Nephron (organoid): Measurements from ENCODE around the gene SPEG.

Experiments
- H3K27ac Mint-ChIP-seq, 3 experiments: 2 replicates each; pipeline ENCODE4 v1.8.0; 2020; ENCODE audit warnings: mixed read lengths in 3 of 3, mild to moderate bottlenecking in 2 of 3, moderate library complexity in 1 of 3
- H3K27me3 Mint-ChIP-seq: 2 replicates; pipeline ENCODE4 v1.8.0; 2021; ENCODE audit warnings: low read depth, mild to moderate bottlenecking, moderate library complexity, mixed read lengths
- H3K36me3 Mint-ChIP-seq: 2 replicates; pipeline ENCODE4 v1.8.0; 2020; ENCODE audit warnings: low read depth, mixed read lengths
- H3K4me1 Mint-ChIP-seq: 2 replicates; pipeline ENCODE4 v1.8.0; 2020; ENCODE audit warnings: mixed read lengths
- H3K4me3 Mint-ChIP-seq, 3 experiments: 2 replicates each; pipeline ENCODE4 v1.8.0; 2020; ENCODE audit warnings: mild to moderate bottlenecking in 3 of 3, mixed read lengths in 3 of 3, moderate library complexity in 2 of 3
- H3K9me3 Mint-ChIP-seq: 2 replicates; pipeline ENCODE4 v1.8.0; 2020; ENCODE audit warnings: mixed read lengths
- TF ChIP-seq, protein P1 (sequence below), 3 experiments: fragments of 200-600 bp; sonication (generic); IDR thresholded peaks; one replicate each; pipeline ENCODE4 v1.5.0; 2021; ENCODE audit warnings: antibody characterized with exemption in 3 of 3; ENCODE audit not compliant: unreplicated experiment in 3 of 3

SPEG gene

DNA sequence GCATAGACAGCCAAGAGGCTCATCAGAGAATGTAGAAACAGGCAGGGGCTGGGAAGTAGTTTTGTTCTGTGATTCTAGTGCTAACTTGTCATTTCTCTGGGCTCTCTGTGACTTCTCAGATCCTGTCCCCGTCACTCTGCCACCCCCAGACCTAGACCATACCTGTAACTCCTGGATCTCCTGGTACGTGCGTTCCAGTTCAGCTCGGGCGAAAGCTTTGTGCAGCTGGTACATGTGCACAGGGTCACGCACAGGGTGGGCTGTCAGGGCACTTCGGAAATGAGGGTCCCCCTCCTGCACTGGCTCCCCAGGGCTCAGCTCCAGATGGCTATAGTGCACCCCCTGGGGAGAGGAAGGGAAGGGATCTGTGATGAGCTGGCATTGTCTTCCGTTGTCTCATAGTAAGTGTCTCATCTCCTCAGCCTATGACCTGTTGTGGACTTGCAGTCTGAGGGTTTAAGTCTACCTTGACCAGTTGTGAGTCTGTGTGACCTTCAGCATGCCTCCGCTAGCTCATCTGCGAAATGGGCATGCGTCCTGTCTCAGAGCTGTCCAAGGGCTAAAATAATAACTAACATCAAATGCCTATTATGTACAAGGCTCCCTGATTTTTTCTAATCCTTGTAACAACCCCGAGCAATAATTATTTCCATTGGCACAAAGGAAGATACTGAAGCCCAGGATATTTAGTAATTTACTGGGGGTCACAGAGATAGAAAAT is 106.3 kb downstream of the SPEG start:
- Mint-ChIP-seq H3K4me3 (peak overlapping the region in 2 of 3 experiments; percentile 66 to 89), H3K36me3 (peaks cover 12% of the 10 kb centered on the region), H3K27ac (no peak overlapping the region), H3K9me3 (no peaks in the 10 kb centered on the region), H3K4me1 (peaks cover 38% of the 10 kb centered on the region), H3K27me3 (peaks cover 10% of the 10 kb centered on the region)
- TF ChIP-seq, protein P1, sequence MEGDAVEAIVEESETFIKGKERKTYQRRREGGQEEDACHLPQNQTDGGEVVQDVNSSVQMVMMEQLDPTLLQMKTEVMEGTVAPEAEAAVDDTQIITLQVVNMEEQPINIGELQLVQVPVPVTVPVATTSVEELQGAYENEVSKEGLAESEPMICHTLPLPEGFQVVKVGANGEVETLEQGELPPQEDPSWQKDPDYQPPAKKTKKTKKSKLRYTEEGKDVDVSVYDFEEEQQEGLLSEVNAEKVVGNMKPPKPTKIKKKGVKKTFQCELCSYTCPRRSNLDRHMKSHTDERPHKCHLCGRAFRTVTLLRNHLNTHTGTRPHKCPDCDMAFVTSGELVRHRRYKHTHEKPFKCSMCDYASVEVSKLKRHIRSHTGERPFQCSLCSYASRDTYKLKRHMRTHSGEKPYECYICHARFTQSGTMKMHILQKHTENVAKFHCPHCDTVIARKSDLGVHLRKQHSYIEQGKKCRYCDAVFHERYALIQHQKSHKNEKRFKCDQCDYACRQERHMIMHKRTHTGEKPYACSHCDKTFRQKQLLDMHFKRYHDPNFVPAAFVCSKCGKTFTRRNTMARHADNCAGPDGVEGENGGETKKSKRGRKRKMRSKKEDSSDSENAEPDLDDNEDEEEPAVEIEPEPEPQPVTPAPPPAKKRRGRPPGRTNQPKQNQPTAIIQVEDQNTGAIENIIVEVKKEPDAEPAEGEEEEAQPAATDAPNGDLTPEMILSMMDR (IDR thresholded peaks at IDR 0.05; ENCODE audit: unreplicated experiment in 3 of 3), result no peak

DNA sequence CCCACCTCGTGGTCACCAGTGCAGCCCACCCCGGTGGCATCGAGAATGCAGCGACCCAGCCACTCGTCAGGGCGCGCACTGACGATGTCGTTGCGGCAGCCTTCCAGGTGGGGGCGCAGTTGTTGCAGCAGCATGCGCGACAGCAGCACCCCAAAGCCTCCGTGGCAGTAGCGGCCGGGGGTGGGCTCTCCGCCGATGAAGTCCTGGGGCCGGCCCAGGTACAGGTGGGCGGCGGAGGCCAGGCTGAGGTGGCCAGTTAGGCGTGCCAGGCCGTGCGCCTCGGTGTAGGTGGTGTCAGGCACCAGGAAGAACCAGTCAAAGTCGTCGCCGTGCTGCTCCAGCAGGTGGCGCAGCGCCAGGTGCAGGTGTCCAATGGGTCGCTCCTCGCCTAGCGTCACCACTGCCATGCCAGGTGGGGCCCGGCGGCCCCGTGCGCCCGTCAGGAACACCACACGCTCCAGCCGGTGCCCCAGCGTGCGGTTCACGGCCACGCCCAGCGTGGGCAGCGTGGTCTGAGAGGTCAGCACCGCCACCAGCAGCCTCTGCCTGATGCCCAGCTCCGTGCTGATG is 107.1 kb downstream of the SPEG start:
- H3K4me1 Mint-ChIP-seq, result peaks cover 43% of the 10 kb centered on the region
- no peak overlapping the region for H3K27ac Mint-ChIP-seq

DNA sequence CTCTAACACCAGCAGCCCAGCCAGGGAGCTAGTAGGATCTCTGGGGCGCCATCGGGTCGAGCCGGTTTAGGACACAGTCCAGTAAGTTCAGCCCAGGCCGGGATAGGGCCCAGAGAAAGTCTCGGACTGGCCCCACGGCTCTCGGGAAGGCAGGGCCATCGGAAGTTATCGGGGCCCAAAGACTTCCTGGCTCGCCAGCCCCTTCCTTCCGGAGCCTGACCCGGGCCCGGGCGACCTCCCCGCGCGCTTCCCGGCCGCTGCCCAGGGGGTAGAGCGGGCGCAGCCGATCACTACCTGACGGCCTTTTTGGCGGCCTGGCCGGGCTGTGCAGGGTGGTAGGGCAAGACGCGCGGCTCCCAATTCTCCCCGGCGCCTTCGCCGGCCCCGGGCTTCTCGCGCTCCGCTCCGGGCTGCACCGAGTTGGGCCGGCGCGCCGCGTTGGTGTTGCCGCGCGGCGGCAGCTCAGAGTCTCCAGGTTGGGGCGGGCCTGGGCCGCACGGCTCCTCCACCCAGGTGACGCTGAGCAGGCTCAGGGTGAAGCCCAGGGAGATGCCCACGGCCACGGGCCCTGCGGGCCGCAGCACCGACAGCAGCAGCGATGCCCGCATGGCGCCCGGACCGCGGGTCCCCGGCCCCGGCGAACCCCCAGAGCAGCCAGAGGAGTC is 108.4 kb downstream of the SPEG start:
- TF ChIP-seq, protein P1 (IDR thresholded peaks at IDR 0.05; ENCODE audit: unreplicated experiment in 3 of 3), result no peak
- peaks cover 16% of the 10 kb centered on the region for H3K27me3 Mint-ChIP-seq
- H3K36me3 Mint-ChIP-seq, result peaks cover 18% of the 10 kb centered on the region
- H3K4me3 Mint-ChIP-seq, result peak overlapping the region; percentile 87 to 90 (median 89)
- no peaks in the 10 kb centered on the region for H3K9me3 Mint-ChIP-seq
- peaks cover 43% of the 10 kb centered on the region for H3K4me1 Mint-ChIP-seq
- H3K27ac Mint-ChIP-seq, result peak overlapping the region in 2 of 3 experiments; percentile 46 to 56

More for the DNA sequence above, 107.1 kb downstream of the SPEG start:
- TF ChIP-seq, protein P1 (IDR thresholded peaks at IDR 0.05; ENCODE audit: unreplicated experiment in 3 of 3), result peak; percentile 99 to 100 (median 100)
- Mint-ChIP-seq H3K9me3 (no peaks in the 10 kb centered on the region), H3K27me3 (peaks cover 13% of the 10 kb centered on the region), H3K4me3 (peak overlapping the region; percentile 66 to 89 (median 87)), H3K36me3 (peaks cover 12% of the 10 kb centered on the region)

DNA sequence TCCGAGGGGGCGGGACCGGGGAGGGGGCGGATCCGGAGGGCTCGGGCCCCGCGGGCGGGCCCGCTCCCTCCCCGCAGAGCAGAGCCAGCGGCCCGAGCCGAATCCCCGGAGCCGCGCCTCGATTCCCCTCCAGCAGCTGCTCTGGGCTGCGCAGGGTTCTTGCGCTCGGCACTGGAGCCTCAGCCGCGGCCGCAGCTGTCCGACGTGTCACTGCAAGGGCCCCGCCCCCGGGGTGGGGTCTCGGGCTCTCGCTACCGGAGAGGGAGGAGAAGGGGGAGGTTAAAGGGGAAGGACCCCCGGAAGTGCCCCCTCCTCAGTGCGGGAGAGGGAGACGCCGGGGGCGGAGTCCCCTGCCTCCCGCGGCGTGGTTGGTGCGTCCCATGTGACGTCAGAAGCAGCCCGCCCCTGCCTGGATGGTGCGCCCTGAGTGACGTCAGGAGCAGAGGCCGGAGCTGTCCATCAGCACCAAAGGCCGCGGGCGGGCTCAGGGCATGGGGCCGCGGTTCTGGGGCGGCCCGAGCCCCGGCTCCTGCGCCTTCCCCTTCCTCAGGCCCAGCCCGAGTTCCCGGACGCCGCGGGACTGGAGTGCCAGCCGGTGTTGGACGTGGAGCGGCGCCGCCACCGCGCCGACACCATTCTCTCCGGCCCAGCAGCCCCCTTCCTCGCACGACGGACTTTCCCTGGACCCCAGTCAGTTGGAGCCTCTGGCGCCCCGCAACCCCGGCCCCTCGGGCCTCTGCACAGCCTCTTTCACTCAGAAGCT is 109.1 kb downstream of the SPEG start, which contains the start of the genes CHPF and TMEM198:
Gene CHPF (minus strand): TSS at position 214 of the 763 bp plus-strand sequence. CDS start 271 bp downstream, outside the sequence.
Gene TMEM198 (plus strand): TSS at position 433 of the 763 bp plus-strand sequence. CDS start 700 bp downstream, outside the sequence.
- H3K36me3 Mint-ChIP-seq, result peaks cover 18% of the 10 kb centered on the region
- peaks cover 16% of the 10 kb centered on the region for H3K27me3 Mint-ChIP-seq
- H3K4me1 Mint-ChIP-seq, result peaks cover 38% of the 10 kb centered on the region
- peak within 1 kb of the TSS; percentile 87 to 90 (median 89) for H3K4me3 Mint-ChIP-seq
- TF ChIP-seq, protein P1 (IDR thresholded peaks at IDR 0.05; ENCODE audit: unreplicated experiment in 3 of 3), result no peak
- H3K9me3 Mint-ChIP-seq, result no peaks in the 10 kb centered on the region
- peak within 1 kb of the TSS in 2 of 3 experiments; percentile 56 to 77 for H3K27ac Mint-ChIP-seq

DNA sequence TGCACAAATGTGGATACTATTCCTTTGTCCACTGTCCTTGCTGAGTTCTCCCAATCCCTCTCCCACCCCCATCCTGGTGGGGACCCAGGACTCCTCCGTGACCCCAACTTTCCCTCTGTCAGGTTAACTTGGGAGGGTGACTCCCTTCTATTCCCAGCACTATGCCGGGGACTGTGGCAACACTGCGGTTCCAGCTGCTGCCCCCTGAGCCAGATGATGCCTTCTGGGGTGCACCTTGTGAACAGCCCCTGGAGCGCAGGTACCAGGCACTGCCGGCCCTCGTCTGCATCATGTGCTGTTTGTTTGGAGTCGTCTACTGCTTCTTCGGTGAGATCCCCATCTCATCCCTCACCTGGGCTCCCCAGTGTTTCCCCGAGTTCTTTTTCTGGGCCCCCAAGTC is 109.9 kb downstream of the SPEG start:
- H3K4me1 Mint-ChIP-seq, result peaks cover 36% of the 10 kb centered on the region
- TF ChIP-seq, protein P1 (IDR thresholded peaks at IDR 0.05; ENCODE audit: unreplicated experiment in 3 of 3), result no peak
- no peaks in the 10 kb centered on the region for H3K9me3 Mint-ChIP-seq
- H3K36me3 Mint-ChIP-seq, result peaks cover 18% of the 10 kb centered on the region
- peak overlapping the region; percentile 87 to 90 (median 88) for H3K4me3 Mint-ChIP-seq
- H3K27ac Mint-ChIP-seq, result peak overlapping the region in 2 of 3 experiments; percentile 28 to 77
- peaks cover 16% of the 10 kb centered on the region for H3K27me3 Mint-ChIP-seq
